Right lobe of liver (tissue), 6 donors: ENCODE measurements around the gene GNAT1. TPM values are rescaled to one million over a fixed set of nuclear protein-coding genes. Genes with fewer than 3 reads are reported as not detected.
A peak's percentile ranks its signal among the peaks of the same experiment; 100 is the strongest.

Experiments
- ATAC-seq, 4 donors: fragments of 200-7000 bp; cut with Tn5 transposase; one replicate each; pipeline ENCODE4 v1.9.1; 2020; ENCODE audit warnings: mild to moderate bottlenecking in 4 of 4, moderate library complexity in 4 of 4
- DNase-seq, 3 donors: peaks; one replicate each; pipeline ENCODE4 v3.0.0-alpha.2; 2020
- H3K27ac ChIP-seq, 3 donors: fragments of 200-600 bp; one replicate each; pipeline ENCODE4 v1.8.0; 2022
- H3K27me3 ChIP-seq, 2 donors: fragments of 200-600 bp; one replicate each; pipeline ENCODE4 v1.8.0; 2022
- H3K36me3 ChIP-seq, 4 donors: fragments of 200-600 bp; sonication (generic) in 1 of 4; one replicate each; pipeline versions ENCODE4 v1.5.1 to v1.8.0; 2017 to 2022; ENCODE audit warnings: control low read depth in 1 of 4
- H3K4me1 ChIP-seq, 4 donors: fragments of 200-600 bp; sonication (generic) in 1 of 4; one replicate each; pipeline versions ENCODE4 v1.5.1 to v1.8.0; 2017 to 2022; ENCODE audit warnings: control low read depth in 1 of 4
- H3K4me3 ChIP-seq, 3 donors: fragments of 200-600 bp; one replicate each; pipeline ENCODE4 v1.8.0; 2022
- H3K9me3 ChIP-seq, 4 donors: fragments of 200-600 bp; sonication (generic) in 1 of 4; one replicate each; pipeline versions ENCODE4 v1.5.1 to v1.8.0; 2017 to 2022; ENCODE audit warnings: control low read depth in 1 of 4
- CTCF ChIP-seq, 4 donors: fragments of 200-600 bp in 3 of 4; fragments of 450-650 bp in 1 of 4; IDR thresholded peaks; one replicate each; pipeline versions ENCODE4 v1.5.1 to v1.8.0; 2016 to 2022; ENCODE audit warnings: antibody characterized with exemption in 4 of 4, mild to moderate bottlenecking in 2 of 4
- POLR2A ChIP-seq: fragments of 450-650 bp; IDR thresholded peaks from one replicate; pipeline ENCODE4 v1.6.1; 2017; ENCODE audit warnings: antibody characterized with exemption, mild to moderate bottlenecking
- WGBS: methylation state at CpG from one replicate; pipeline ENCODE4 v1.1.6; 2018; ENCODE audit warnings: low coverage, low lambda C conversion rate; ENCODE audit not compliant: insufficient coverage; ENCODE audit errors: missing lambda C conversion rate; 5-methylcytosine and 5-hydroxymethylcytosine counted together
- intact Hi-C, 2 donors: fragments of 100-400 bp; cut with DNase I; formaldehyde crosslinking; loops; one replicate each; pipeline versions ENCODE4 v1.11.2 to v1.14.1; 2022
- total RNA-seq, 6 experiments: library from RNA; depleted of rRNA in 2 of 6; stranded (reverse); fragments of >200 nt in 2 of 6; fragmentation: NEBNext Ultra II Directional in 3 of 6; extraction: Animal tissue kit (Norgen Biotek cat#: 25700) in 3 of 6; gene quantifications; one replicate each; pipeline versions ENCODE4 v1.1.0 to v1.2.4, GENCODE V29; 2016 to 2023
- donor health status: DM: no; HTN: yes; CAD: no.
- donor health status: DM: no; HTN: no; CAD: no.
- donor health status: DM: no; HTN: no; CAD: no.
- donor health status: DM: no; HTN: yes; CAD: no.
- donor health status: DM: no; HTN: yes; CAD: no.

The GNAT1 gene
- total RNA-seq, 6 experiments from 2014 or later = 0.07 TPM; not detected in 5

GRCh38 chr3:50155891-50156290 is 35.5 kb upstream of the GNAT1 start:
- H3K4me1 ChIP-seq = peaks cover 0 to 11% (median 0%) of the 10 kb centered on the region in 4 donors
- no peak for TF ChIP-seq POLR2A
- TF ChIP-seq CTCF (IDR thresholded peaks at IDR 0.05) = no peak
- no peaks in the 10 kb centered on the region for H3K36me3 ChIP-seq
- no peak for DNase-seq
- ATAC-seq = no peak
- intact Hi-C loops = no loop called here
- 24% methylated on average over 3 of the region's 13 CpGs for WGBS
- H3K9me3 ChIP-seq = no peaks in the 10 kb centered on the region
- H3K27me3 ChIP-seq = no peaks in the 10 kb centered on the region
- peak overlapping the region; percentile 32 to 54 (median 37) for H3K4me3 ChIP-seq
- no peak overlapping the region for H3K27ac ChIP-seq

GRCh38 chr3:50156549-50157493 is 34.6 kb upstream of the GNAT1 start:
- Histone ChIP-seq H3K36me3 (no peaks in the 10 kb centered on the region), H3K27ac (no peak overlapping the region), H3K4me3 (no peak overlapping the region), H3K27me3 (no peaks in the 10 kb centered on the region), H3K9me3 (no peaks in the 10 kb centered on the region), H3K4me1 (peaks cover 0 to 6% (median 0%) of the 10 kb centered on the region in 4 donors)
- intact Hi-C loops = no loop called here
- 40% methylated on average over 6 of the region's 20 CpGs for WGBS
- ATAC-seq (no peak), DNase-seq (no peak)
- no peak for TF ChIP-seq CTCF (IDR thresholded peaks at IDR 0.05)
- TF ChIP-seq POLR2A = no peak

DNA sequence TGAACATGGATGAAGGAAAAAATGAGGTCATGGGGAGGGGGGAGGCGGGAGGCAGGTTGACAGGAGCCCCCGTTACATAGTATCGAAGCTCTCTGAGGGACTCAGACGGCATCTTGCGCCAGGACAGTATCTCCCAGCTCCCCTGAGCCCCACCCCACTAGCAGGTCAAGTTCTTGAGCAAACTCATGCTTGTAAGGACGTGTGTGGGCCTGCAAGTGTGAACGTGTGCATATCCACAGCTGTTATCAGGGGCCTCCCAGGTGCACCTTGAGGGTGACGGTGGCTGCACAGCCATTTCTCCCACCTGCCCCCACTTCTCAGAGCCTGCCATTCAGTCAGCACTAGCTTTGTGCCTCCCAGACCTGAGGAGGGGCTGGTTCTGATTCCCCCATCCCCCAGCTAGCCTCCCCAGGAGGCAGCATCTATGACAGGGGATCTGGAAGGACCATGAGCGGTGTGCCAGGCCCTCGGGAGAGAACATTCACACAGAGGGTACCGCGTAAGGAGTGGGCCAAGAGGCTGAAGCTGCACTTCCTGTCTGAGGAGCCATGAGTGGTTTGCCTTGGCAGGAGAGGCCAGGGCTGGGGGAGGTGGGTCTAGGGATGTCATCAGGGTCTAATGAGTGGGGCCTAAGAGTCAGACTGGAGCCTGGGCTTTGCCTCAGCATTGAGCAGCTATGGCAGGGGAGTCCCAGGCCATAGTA is 33.4 kb upstream of the GNAT1 start:
- no peaks in the 10 kb centered on the region for H3K36me3 ChIP-seq
- H3K4me1 ChIP-seq = peaks cover 0 to 9% (median 0%) of the 10 kb centered on the region in 4 donors
- TF ChIP-seq POLR2A (no peak), CTCF (IDR thresholded peaks at IDR 0.05) (no peak)
- intact Hi-C loops = no loop called here
- H3K4me3 ChIP-seq = no peak overlapping the region
- H3K27me3 ChIP-seq = no peaks in the 10 kb centered on the region
- no peak for ATAC-seq
- DNase-seq = no peak
- WGBS = 83% methylated on average over 1 of the region's 12 CpGs
- H3K9me3 ChIP-seq = no peaks in the 10 kb centered on the region
- H3K27ac ChIP-seq = no peak overlapping the region

DNA sequence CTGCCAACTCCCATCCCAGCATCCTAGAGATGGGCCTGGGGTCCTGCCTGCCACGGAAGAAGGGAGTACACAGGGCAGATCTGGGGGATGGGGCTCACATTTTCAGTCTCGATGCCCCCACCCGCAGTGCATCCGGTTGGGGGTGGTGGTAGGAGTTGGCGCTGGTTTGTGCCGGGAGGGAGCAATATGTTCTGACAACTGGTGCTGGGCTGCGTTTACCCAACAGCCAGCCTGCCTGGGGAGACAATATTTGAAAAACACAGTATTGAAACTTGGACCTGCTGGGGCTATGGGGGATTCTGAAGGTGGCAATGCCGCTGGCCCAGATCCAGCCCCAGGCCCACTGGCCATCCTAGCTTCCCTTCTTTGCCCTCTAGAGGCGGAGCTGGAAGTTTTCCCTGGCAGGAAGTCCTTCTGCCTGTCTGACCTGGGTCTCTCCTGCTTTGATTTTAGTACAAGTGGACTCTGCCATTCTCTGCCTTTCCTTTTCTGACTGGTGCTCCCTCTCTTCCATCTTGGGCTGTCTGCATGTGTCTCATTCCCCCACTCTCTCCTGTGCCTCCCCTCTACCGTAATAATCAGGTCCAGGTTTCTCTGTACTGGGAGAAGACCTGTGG is 32.8 kb upstream of the GNAT1 start:
- peaks cover 0 to 14% (median 0%) of the 10 kb centered on the region in 4 donors for H3K4me1 ChIP-seq
- DNase-seq (no peak), ATAC-seq (no peak)
- intact Hi-C loops = no loop called here
- H3K27ac ChIP-seq = no peak overlapping the region
- WGBS = 71% methylated on average over 6 of the region's 10 CpGs
- H3K36me3 ChIP-seq = no peaks in the 10 kb centered on the region
- H3K9me3 ChIP-seq = no peaks in the 10 kb centered on the region
- no peaks in the 10 kb centered on the region for H3K27me3 ChIP-seq
- H3K4me3 ChIP-seq = no peak overlapping the region
- TF ChIP-seq CTCF (IDR thresholded peaks at IDR 0.05) = no peak
- no peak for TF ChIP-seq POLR2A
